ENCODE measurements around the gene GNB5.
"Not testable (repeated sequence)": the region's sequence is repeated elsewhere in the genome, so short reads cannot be mapped to it uniquely, and the experiment has no call there.

GNB5 gene

GRCh38 chr15:52111517-52112202, 79.5 kb downstream of the GNB5 start:
- DNase-seq, result no peak

GRCh38 chr15:52109559-52110451, 81.4 kb downstream of the GNB5 start:
- no peak for DNase-seq

- no peak for DNase-seq
Measured at GRCh38 chr15:52107238-52107637, 84.0 kb downstream of the GNB5 start.

GRCh38 chr15:52106641-52107040, 84.6 kb downstream of the GNB5 start:
- no peak for DNase-seq

GRCh38 chr15:52105846-52106245, 85.3 kb downstream of the GNB5 start:
- DNase-seq, result no peak

- DNase-seq, result no peak
Measured at GRCh38 chr15:52104532-52105004, 86.6 kb downstream of the GNB5 start.

- peak; percentile 93 for DNase-seq
Measured at GRCh38 chr15:52103217-52104207, 87.7 kb downstream of the GNB5 start.

GRCh38 chr15:52102463-52102862, 88.7 kb downstream of the GNB5 start:
- DNase-seq, result peak; percentile 75

GRCh38 chr15:52101542-52102323, 89.5 kb downstream of the GNB5 start:
- DNase-seq, result no peak

- peak; percentile 95 for DNase-seq
Measured at GRCh38 chr15:52100807-52101442, 90.3 kb downstream of the GNB5 start.

GRCh38 chr15:52099651-52100272, 91.4 kb downstream of the GNB5 start:
- no peak for DNase-seq

GRCh38 chr15:52098323-52098722, 92.9 kb downstream of the GNB5 start:
- no peak for DNase-seq

- DNase-seq, result no peak
Measured at GRCh38 chr15:52097180-52097579, 94.0 kb downstream of the GNB5 start.

- not testable (repeated sequence) for DNase-seq
Measured at GRCh38 chr15:52096536-52096935, 94.7 kb downstream of the GNB5 start.

GRCh38 chr15:52095597-52096262, 95.5 kb downstream of the GNB5 start:
- DNase-seq, result peak; percentile 91

GRCh38 chr15:52094811-52095584, 96.2 kb downstream of the GNB5 start:
- no peak for DNase-seq

- peak; percentile 98 for DNase-seq
Measured at GRCh38 chr15:52093539-52094510, 97.4 kb downstream of the GNB5 start.

- DNase-seq, result no peak
Measured at GRCh38 chr15:52093167-52093538, 98.0 kb downstream of the GNB5 start.
